HG03442 (cell line): ENCODE results near the gene HDAC5.
A peak's percentile ranks its signal among the peaks of the same experiment; 100 is the strongest.
"Not testable (repeated sequence)": the region's sequence is repeated elsewhere in the genome, so short reads cannot be mapped to it uniquely, and the experiment has no call there.

Experiments used
- ATAC-seq: cut with Tn5 transposase; IDR thresholded peaks from one replicate; pipeline ENCODE4 v1.9.1; 2021; ENCODE audit warnings: mild to moderate bottlenecking, moderate library complexity; ENCODE audit not compliant: unreplicated experiment

The HDAC5 gene

DNA sequence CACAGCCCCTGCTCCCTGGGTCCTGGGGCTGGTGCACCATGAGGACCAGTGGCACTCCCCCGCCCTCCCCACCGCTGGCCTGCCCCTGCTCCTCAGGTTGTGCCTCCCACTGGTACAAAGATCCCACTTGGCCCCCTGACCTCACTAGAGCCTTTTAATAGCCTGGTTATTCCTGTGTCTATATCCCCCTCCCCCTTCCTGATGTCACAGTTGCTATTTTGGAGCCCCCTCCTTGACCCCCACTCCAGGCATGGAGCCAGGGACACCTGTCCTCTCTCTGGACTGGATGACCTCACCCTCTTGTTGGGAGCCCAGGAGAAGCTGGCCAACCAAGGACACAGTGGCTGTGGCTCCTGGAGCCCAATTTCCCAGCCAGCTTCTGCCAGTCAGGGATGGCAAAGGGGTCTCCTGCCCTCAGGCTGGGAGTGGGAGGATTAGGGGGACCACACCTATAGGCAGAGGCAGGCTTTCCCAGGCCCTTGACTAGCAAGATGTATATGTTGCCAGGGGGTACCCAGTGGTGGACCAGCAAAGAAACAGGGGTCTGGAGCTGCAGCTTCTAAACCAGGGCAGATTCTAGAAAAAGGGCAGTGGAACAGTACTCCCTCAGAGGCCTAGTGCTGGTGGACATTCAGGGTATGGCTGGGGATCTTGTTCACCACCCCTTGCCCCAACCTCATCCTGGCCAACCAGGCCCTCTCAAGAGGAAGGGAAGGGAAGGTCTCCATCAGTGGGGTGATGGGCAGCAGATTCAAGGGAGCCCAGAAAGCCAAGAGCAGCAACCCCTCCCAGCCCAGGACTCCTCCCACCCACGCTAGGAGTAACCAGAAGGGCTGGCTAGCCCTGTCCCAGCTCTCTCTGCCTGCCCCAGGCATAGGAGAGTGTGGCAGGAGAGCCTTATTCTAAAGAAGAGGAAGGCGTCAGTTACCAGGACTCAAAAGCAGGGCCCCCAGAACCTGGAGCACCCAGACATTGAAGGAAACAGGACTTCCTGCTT lies 10.9 kb downstream of the HDAC5 start:
- no peak for ATAC-seq

DNA sequence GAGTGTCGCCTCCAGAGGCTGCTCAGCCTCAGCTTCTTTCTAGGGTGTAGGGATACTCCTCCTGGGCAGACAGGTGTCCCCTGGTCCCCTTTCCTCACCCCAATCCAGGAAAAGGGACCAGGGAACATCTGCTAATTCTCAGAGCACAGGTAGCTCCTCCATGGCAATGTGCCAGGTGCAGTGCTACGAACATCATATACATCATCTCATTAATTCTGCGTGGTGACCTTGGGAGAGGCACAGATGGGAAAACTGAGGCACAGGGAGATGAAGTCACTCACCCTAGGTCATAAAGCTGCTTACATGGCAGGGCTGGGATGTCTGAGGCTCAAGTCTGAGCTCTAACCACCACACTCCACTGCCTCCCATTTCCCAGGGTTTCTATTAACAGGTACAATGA lies 11.7 kb downstream of the HDAC5 start:
- no peak for ATAC-seq

DNA sequence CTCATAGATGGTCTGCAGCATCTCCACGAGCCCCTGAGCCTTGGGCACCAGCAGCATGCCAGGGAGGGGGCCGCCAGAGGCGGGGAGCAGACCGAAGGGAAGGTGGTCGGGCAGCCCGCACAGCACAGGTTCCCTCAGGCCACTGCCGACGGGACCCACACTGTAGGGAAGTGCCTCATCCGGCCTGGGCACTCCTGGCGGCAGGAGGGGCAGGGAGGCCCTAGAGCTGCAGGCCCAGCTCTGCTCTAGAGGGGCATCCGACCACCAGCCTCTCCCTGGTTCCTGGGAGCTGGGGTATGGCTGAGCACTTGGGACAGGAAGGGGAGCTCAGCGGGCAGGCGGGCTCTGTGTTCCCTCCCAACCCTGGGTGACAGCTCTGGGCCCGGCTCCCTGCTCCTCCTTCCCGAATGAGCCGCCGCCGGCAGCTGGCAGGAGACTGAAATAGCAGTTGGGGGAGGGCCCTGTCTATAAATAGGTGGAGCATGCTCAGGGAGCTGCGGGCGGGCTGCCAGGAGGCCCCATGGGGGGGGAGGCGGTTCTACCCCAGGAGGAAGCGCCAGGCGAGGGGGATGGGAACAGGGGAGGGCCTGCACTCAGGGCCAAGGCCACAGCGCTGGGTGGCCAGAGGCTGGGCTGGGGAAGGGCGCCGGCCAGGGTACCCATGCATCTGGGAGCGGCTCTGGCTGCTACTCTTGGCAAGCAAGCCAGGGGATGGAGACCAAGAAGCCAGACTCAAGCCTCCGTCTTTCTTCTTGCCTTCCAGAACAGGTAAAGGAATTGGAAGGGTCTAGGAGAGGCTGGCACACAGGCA lies 12.4 kb downstream of the HDAC5 start:
- ATAC-seq = peak; percentile 65

DNA sequence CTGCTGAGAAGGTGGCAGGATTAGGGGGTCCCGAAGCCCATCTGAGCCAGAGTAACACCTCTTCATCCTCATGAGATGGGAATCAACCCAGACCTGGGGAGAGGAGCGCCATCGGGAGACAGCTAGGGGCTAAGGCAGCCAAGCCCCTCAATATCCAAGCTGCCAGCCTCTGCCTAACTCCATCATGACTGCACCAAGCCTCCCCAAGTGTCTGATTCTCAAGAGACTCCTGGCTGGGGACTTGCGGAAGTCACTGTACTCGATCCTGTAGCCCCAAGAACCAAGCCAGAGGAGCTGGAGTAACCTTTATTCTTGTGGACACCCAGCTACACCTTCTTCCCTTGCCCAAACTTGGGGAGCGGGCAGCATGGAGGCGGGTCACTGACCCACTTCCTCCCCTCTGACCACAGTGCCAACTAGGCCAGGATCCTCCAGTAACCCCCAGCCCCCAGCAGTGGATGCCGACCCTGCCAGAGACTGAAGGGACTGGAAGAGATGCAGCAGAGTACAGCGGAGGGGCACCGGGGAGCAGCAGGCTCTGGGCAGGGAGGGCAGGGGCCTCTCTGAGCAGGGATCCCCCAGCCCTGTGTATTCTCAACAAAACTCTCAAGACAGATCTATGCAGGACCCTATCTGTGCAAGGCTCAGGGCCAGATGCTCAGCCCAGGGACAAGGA lies 13.3 kb downstream of the HDAC5 start:
- ATAC-seq = no peak

DNA sequence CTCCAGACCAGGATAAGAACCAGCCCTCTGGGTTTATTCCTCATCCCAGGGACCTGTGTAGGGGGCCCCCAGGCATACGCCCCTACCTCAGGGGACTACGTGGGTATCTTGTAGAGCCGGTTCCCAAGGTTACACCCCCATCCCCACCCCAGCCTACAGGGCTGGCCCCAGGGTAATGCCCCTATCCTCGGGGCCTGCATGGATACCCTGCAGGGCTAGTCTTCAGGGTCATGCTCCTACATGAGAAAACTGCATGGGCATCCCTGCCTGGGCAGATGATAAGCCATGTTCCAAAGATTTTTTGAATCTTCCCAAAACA lies 14.2 kb downstream of the HDAC5 start:
- no peak for ATAC-seq

DNA sequence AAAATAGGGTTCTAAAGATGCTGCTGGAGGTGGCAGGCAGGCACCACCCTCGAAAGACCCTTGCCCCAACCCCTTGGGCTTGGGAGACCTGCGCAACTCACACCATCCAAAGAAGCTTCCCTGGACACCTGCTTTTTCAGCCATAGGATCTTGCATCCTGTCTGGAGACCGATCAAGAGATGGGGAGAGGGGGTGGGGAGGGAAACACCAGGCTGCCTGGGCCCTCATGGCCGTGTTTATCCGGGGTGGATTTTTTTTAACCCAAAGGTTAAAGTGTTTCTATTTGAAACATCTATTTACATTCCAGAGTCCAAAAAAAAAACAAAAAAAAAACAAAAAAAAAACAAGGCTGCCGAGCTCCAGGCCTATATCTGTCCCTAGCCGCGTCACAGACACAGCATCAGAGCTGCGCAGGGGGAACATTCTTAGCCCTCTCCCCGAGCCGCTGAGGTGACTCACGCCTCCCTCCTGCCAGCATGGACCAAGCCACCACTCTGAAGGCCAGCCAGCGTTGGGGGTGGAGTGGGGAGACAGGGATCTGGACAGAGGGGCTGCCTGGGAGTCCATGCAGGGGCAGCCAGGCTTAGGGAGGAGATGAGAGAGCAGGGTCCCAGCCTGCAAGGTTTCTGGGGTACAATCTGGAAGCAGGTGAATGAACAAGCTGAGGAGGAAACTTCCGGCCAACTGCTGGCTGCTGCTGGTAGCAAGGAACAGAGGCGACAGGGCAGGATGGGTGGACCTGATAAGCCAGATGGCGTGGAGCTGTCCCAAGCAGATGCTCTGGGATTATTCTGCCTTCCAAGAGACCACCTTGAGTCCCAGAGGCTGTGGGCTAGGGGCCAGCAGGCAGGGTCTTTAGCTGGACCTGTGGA lies 14.8 kb downstream of the HDAC5 start:
- ATAC-seq = no peak

DNA sequence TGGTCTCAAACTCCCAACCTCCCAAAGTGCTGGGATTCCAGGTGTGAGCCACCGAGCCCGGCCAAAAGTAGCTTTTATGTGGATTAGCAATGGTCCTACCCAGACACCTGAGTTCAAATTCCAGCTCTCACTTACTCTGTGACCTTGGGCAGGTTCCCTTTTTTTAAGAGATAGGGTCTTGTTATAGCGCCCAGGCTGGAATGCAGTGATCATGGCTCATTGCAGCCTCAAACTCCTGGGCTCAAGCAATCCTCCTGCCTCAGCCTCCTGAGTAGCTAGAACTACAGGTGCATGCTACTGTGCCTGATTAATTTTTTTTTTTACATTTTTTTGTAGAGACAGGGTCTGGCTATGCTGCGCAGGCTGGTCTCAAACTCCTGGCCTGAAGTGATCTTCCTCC lies 16.6 kb downstream of the HDAC5 start:
- ATAC-seq = no peak

DNA sequence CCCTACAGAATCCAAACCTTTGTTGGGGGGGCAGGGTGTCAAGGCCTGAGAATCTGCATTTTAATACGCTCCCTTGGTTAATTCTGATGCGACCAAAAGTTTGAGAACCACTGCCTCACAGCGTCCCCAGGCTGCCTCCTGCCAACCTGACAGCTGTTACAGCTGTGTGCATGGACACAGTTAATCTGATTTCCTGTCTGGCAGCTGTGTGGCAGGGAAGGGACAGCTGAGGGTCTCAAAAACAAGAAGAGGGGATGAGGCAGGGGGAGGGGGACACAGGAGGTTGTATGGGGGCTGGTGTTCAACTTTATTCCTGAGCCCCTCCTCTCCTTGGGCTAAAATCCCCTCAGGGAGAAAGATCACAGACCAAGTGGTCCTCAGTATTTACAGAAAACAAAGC lies 17.5 kb downstream of the HDAC5 start:
- no peak for ATAC-seq

DNA sequence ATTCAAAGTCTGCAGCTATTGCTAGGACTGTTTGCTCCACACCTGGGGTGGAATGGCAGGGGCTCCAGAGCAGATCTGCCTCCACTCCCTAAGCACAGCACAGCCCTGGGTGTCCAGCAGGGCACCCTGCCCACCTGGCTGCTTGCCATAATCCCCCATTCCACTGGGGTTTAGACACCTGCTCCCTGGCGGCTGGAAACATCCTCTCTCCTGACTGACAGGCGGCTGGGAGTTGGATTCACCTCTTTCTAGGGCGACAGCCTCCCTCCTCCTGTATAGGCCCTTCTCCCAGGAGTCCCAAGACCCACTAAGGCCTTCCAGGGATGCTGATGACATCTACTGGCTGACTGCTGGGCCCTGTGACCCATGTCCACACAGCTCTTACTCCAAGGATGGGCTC lies 18.0 kb downstream of the HDAC5 start:
- ATAC-seq = no peak

DNA sequence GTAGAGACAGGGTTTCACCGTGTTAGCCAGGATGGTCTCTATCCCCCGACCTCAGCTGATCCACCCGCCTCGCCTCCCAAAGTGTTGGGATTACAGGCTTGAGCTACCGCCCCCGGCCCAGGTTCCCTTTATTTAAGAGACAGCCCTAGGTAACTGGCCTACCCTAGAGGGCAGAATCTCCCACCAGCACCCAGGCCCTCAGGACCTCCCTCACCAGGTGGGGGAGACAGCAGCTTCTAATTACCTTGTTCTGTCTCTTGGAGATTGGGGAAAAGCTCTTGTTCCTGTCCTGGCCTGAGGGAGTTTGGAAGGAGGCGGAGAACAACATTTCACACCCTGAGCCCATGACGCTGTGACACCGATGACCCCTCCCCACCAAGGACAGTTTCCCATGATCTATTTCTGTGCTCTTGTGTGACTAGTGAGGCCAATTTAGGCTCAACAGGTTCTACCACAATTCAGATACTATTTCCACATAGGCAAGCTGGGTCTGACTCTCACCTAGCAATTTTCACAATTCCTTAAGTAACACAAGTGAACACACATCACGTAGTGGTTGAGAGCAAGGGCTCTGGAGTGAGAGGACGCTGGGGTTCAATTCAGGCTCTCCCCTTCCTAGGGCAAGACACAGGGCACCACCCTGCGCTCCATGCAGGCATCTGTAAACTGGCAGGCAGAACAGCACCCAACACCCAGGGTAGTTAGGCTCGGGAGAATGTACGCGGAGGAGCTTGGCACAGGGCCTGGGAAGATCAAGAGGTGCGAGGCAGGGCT lies 20.4 kb downstream of the HDAC5 start:
- ATAC-seq = no peak

DNA sequence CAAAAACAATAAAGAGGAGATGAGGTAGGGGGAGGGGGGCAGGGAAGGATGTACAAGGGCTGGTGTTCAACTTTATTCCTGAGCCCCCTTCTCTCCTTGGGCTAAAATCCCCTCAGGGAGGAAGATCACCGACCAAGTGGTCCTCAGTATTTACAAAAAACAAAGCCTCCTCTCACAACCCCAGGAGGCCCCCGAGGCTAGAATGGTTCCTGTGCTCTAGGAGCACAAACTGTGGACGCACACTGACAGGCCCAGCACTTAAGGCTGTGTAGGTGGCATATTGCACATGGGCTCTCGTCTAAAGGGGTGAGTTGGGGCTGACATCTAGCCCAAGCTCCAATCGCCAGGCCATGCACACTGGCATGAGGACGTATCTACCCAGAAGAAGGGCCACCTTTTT lies 21.6 kb downstream of the HDAC5 start:
- ATAC-seq = not testable (repeated sequence)

DNA sequence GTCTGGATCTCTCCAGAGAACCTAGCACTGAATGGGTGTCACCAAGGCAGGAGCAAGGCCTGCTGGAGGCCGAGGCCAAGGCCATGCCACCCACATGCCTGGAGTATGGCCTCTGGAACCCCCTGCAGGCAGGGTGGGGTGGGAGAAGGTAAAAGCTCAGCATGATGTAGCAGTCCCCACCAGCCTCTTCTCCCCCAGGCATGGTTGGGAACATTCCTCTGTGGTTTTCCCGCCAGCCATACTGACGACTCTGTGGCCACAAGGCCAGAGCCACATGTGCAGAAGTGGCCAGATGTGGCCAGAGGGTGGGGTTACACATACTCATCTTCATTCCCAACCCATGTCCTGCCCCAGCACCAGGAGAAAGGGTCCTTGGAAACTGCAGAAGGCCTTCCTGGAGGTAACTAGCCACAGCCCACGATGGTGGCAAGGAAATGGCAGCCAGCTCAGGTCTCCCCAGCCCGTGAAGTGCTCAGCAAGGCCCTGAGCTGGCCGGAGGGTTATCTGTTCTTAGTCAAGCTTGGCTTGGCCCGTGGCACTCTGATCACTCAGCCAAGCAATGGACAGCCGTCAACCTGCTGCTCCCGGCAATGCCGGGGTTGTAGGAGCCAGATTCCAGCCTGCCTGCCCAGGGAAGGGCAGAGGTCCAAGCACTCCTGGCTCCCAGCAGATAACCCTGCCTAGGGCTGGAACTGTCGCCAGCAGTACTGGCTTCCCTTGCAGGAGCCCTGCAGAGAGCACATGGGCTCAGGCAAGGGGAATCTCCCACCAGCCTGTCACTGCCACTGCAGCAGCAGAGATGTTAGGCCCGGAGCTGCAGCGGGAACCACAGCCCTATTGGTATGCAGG lies 26.1 kb downstream of the HDAC5 start:
- ATAC-seq = no peak

DNA sequence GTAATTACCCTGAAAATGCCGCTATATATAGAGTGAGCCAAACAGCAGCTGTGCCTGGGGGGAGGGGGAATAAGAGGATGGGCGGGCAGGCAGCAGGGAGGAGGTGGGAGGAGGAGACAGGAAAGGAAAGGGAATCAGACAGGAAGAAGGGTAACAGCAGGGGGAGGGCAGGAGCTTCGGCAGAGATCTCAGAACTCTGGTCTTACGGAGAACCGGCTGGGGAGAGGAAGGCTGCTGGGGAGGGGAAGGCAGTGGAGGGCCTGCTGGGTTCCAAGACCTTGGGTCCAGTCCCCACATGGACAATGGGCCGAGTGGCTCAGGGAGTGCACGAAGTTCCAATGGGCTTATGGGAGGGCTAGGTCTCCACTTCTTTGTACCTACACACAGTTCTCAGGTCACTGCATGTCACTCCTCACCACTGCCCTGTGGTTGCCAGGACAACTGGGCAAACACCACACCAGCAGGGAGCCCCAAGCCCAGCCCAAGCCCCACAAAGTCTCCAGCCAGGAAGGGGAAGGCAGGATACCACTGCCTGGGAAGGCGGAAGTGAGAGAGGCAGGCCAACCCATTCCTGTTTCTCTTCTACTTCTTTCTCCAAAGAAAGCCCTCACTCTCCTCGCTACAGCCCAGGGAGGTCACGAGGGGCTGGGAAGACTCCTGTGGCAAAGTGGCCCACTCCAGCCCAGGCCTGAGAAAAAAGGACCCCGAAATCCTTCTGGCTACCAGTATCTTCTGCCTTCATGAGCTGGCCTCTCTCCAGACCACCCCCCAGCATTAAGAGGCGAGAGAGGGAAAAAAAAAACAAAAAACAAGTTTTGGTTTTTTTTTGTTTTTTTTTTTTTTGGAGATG lies 27.6 kb downstream of the HDAC5 start:
- no peak for ATAC-seq

DNA sequence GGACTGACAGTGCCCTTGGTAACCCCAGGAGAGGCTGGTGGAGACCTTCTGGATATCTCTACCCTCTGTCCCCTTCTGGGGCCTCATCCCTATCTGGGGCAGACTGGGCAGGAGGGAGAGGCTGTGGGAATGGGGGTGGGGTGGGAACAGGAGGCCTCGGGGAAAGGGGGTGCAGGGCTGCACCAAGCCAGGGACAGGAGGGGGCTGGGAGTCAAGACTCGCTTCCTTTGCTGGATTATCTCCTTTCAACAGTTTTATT lies 28.1 kb downstream of the HDAC5 start:
- no peak for ATAC-seq

DNA sequence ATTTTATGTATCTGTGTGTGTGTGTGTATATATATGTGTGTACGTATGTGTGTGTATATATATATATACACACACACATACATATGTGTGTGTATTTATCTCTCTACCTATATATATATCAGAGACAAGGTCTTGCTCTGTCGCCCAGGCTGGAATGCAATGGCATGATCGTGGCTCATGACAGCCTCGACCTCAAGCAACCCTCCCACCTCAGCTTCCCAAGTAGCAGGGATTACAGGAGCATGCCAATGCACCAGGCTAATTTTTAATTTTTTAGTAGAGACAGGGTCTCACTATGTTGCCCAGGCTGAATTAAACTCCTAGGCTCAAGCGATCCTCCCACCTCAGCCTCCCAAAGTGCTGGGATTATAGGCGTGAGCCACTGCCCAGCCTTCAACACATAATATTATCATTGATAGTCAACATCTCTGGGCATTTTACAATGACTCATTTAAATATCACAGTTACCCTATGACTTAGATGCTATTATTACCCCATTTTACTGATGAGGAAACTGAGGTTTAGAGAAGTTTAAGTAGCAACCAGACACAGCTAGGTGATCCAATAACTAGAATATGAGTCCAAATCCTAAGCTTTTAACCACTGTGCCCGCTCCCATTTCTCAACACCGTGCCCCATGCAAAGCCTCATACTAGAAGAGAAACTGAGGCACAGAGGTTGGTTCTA lies 28.6 kb downstream of the HDAC5 start:
- ATAC-seq = no peak

DNA sequence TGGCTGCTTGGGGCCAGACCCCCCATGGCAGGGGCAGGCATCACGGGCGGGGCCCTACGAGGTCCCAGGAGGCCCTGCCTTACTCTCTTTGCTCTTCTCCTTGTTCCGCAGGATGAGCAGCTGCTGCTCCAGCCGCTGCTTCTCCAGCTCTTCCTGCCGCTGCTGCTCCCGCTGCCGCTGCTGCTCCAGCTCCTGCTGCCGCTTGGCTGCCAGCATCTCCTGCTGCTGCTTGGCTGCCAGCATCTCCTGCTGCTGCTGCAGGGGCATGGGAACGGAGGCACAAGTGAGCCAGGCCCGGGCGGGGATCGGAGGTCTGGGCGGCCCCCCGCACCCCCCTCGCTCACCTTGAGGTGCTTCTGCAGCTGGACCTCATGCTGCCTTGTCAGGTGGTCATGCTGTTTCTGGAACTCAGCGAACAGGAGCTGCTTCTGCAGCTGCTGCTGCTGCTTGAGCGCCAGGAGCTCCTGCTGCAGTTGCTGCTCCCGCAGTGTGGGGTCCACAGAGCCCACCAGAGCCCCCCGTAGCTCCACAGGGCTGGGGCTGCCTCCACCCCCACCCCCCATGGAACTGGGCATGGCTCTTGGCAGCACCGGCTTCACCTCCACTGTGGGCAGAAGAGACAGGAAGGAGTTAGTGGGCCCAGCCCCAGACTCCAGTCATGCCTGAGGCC lies 30.1 kb downstream of the HDAC5 start:
- ATAC-seq = no peak

DNA sequence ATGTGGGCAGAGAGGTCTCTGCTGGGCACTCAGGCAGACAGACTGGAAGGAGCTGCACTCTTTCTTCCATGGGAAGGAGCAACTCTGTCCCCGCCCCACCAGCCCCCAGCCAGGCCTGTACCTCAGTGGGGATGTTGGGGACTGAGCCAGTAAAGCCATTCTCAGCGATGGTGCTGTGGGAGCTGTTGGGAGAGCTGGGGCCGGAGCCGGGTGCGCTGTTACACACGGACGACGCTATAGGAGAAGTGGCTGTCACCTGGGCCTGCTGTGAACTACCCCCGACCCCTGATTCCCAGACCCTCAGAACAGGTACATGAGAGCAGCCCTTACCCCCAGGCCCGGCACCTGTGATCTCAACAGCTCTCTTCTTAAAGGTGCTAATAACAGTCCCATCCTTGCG lies 31.4 kb downstream of the HDAC5 start:
- no peak for ATAC-seq
